SU-DHL-6 (cell line): ENCODE results near the gene CRISPLD2.

Experiments
- EZH2phosphoT487 ChIP-seq: fragments of 200-600 bp; sonication (generic), shearing (Covaris generic); conservative IDR thresholded peaks from 2 replicates; pipeline ENCODE4 v1.6.1; 2018; ENCODE audit warnings: mild to moderate bottlenecking, antibody characterized with exemption, low read length, moderate library complexity, mixed read lengths
- TF ChIP-seq, protein P1 (sequence below): fragments of 200-600 bp; sonication (generic); IDR thresholded peaks from one replicate; pipeline ENCODE4 v1.5.1; 2017; ENCODE audit warnings: antibody characterized with exemption, mild to moderate bottlenecking, low read length, moderate library complexity; ENCODE audit not compliant: insufficient read depth, poor library complexity, severe bottlenecking

DNA sequence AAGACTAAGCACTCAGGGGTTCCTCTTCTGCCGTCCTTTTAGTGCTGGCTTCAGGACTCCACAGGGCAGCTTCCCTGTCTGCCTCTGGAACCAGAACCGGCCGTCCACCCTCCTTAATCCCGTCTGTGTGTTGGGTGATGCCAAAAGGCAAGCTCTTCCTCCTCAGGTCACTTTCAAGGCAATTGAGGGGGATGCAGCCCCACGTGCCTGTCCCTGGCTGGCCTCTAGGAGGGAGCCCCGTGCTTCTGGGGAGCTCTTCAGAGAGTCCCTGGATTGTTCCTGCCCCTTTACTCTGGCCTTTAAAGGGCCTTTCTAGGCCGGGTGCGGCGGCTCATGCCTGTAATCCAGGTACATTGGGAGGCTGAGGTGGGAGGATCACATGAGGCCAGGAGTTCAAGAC lies 77.1 kb downstream of the CRISPLD2 start:
- TF ChIP-seq, protein P1, sequence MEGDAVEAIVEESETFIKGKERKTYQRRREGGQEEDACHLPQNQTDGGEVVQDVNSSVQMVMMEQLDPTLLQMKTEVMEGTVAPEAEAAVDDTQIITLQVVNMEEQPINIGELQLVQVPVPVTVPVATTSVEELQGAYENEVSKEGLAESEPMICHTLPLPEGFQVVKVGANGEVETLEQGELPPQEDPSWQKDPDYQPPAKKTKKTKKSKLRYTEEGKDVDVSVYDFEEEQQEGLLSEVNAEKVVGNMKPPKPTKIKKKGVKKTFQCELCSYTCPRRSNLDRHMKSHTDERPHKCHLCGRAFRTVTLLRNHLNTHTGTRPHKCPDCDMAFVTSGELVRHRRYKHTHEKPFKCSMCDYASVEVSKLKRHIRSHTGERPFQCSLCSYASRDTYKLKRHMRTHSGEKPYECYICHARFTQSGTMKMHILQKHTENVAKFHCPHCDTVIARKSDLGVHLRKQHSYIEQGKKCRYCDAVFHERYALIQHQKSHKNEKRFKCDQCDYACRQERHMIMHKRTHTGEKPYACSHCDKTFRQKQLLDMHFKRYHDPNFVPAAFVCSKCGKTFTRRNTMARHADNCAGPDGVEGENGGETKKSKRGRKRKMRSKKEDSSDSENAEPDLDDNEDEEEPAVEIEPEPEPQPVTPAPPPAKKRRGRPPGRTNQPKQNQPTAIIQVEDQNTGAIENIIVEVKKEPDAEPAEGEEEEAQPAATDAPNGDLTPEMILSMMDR: no peak
- TF ChIP-seq EZH2phosphoT487: no peak
